GM23338 (cell line): Measurements from ENCODE around the gene PPFIBP1. TPM values are rescaled to one million over a fixed set of nuclear protein-coding genes. Genes with fewer than 3 reads are reported as not detected.

ENCODE experiments used
- ATAC-seq: fragments of 200-7000 bp; cut with Tn5 transposase; 3 replicates; pipeline ENCODE4 v1.9.1; 2020
- DNase-seq: peaks from one replicate; pipeline ENCODE4 v3.0.0-alpha.2; 2015; ENCODE audit warnings: low spot score
- H2AFZ ChIP-seq: fragments of 200-600 bp; sonication (generic); 2 replicates; pipeline ENCODE4 v1.8.0; 2016; ENCODE audit warnings: antibody characterized with exemption, mild to moderate bottlenecking, moderate library complexity
- H3F3A ChIP-seq: fragments of 200-600 bp; sonication (generic); replicated peaks from 2 replicates; pipeline ENCODE4 v1.8.0; 2017; ENCODE audit warnings: antibody characterized with exemption, mixed run types, low read depth
- H3K27ac ChIP-seq: fragments of 200-600 bp; sonication (generic); 2 replicates; pipeline ENCODE4 v1.6.1; 2016; ENCODE audit warnings: low read depth
- H3K27me3 ChIP-seq: fragments of 200-600 bp; sonication (generic); 2 replicates; pipeline ENCODE4 v1.8.0; 2016; ENCODE audit warnings: mild to moderate bottlenecking, mixed run types, moderate library complexity; ENCODE audit not compliant: insufficient read depth
- H3K36me3 ChIP-seq: fragments of 200-600 bp; sonication (generic); 2 replicates; pipeline ENCODE4 v1.8.0; 2016; ENCODE audit warnings: mild to moderate bottlenecking; ENCODE audit not compliant: insufficient read depth
- H3K4me1 ChIP-seq: fragments of 200-600 bp; sonication (generic); 2 replicates; pipeline ENCODE4 v1.8.0; 2016; ENCODE audit warnings: mild to moderate bottlenecking, moderate library complexity; ENCODE audit not compliant: insufficient read depth
- H3K4me2 ChIP-seq: fragments of 200-600 bp; sonication (generic); 2 replicates; pipeline ENCODE4 v1.7.1; 2017; ENCODE audit warnings: mixed run types
- H3K4me3 ChIP-seq: fragments of 200-600 bp; sonication (generic); 2 replicates; pipeline ENCODE4 v1.6.1; 2016; ENCODE audit warnings: mixed run types
- H3K79me2 ChIP-seq: fragments of 200-600 bp; sonication (generic); replicated peaks from 2 replicates; pipeline ENCODE4 v1.8.0; 2017; ENCODE audit warnings: mild to moderate bottlenecking; ENCODE audit not compliant: insufficient read depth
- H3K9me2 ChIP-seq: fragments of 200-600 bp; sonication (generic); 2 replicates; pipeline ENCODE4 v1.8.0; 2017; ENCODE audit not compliant: insufficient read depth
- H4K20me1 ChIP-seq: fragments of 200-600 bp; sonication (generic); replicated peaks from 2 replicates; pipeline ENCODE4 v1.8.0; 2017; ENCODE audit warnings: mild to moderate bottlenecking; ENCODE audit not compliant: insufficient read depth
- H3K27ac Mint-ChIP-seq: 2 replicates; pipeline ENCODE4 v1.8.0; 2020; ENCODE audit warnings: inconsistent platforms, mild to moderate bottlenecking, moderate library complexity, mixed read lengths
- H3K27me3 Mint-ChIP-seq: 3 replicates; pipeline ENCODE4 v1.8.0; 2022; ENCODE audit warnings: low read depth, mild to moderate bottlenecking, moderate library complexity, mixed read lengths, inconsistent platforms; ENCODE audit not compliant: insufficient read depth, poor library complexity
- H3K36me3 Mint-ChIP-seq: 3 replicates; pipeline ENCODE4 v1.8.0; 2021; ENCODE audit warnings: low read depth, mild to moderate bottlenecking, inconsistent platforms, moderate library complexity, mixed read lengths
- H3K4me1 Mint-ChIP-seq: 3 replicates; pipeline ENCODE4 v1.8.0; 2020; ENCODE audit warnings: mild to moderate bottlenecking, inconsistent platforms, mixed read lengths
- H3K4me3 Mint-ChIP-seq: 3 replicates; pipeline ENCODE4 v1.8.0; 2021; ENCODE audit warnings: moderate library complexity, mild to moderate bottlenecking, inconsistent platforms, mixed read lengths
- H3K9me3 Mint-ChIP-seq: 3 replicates; pipeline ENCODE4 v1.8.0; 2020; ENCODE audit warnings: moderate library complexity, mild to moderate bottlenecking, inconsistent platforms, mixed read lengths
- CREB1 ChIP-seq: fragments of 250-450 bp; sonication (Bioruptor Pico); IDR thresholded peaks from 2 replicates; pipeline ENCODE4 v1.5.0; 2020; ENCODE audit warnings: low read depth, mild to moderate bottlenecking, moderate library complexity
- CTCF ChIP-seq, 2 experiments: fragments of 200-600 bp in 1 of 2; sonication (generic) in 1 of 2; conservative IDR thresholded peaks; 2 replicates each; pipeline versions ENCODE4 v1.5.1 to v1.6.1; 2016 to 2017; ENCODE audit warnings: antibody characterized with exemption in 2 of 2, low read depth in 2 of 2, mild to moderate bottlenecking in 2 of 2, moderate library complexity in 1 of 2
- ETS1 ChIP-seq: IDR thresholded peaks from 2 replicates; pipeline ENCODE4 v1.6.1; 2016; ENCODE audit warnings: antibody characterized with exemption
- EZH2 ChIP-seq: fragments of 200-600 bp; sonication (generic); IDR thresholded peaks from one replicate; pipeline ENCODE4 v1.8.0; 2017; ENCODE audit warnings: antibody characterized with exemption, mild to moderate bottlenecking, low read depth; ENCODE audit not compliant: unreplicated experiment
- EZH2phosphoT487 ChIP-seq: fragments of 200-600 bp; sonication (generic); IDR thresholded peaks from one replicate; pipeline ENCODE4 v1.8.1; 2018; ENCODE audit warnings: antibody characterized with exemption; ENCODE audit not compliant: unreplicated experiment
- JUNB ChIP-seq: IDR thresholded peaks from one replicate; pipeline ENCODE4 v1.6.1; 2016; ENCODE audit warnings: antibody characterized with exemption; ENCODE audit not compliant: unreplicated experiment
- NANOG ChIP-seq: IDR thresholded peaks from 2 replicates; pipeline ENCODE4 v1.6.1; 2016; ENCODE audit warnings: antibody characterized with exemption, borderline replicate concordance
- POLR2AphosphoS5 ChIP-seq: IDR thresholded peaks from 2 replicates; pipeline ENCODE4 v1.6.1; 2016; ENCODE audit warnings: antibody characterized with exemption, low read depth
- REST ChIP-seq: IDR thresholded peaks from one replicate; pipeline ENCODE4 v1.6.1; 2018; ENCODE audit warnings: antibody characterized with exemption; ENCODE audit not compliant: unreplicated experiment
- STAT1 ChIP-seq: IDR thresholded peaks from one replicate; pipeline ENCODE4 v1.6.1; 2016; ENCODE audit warnings: antibody characterized with exemption; ENCODE audit not compliant: unreplicated experiment
- ZNF114 ChIP-seq: fragments of 250-450 bp; sonication (Bioruptor Pico); IDR thresholded peaks from 2 replicates; pipeline ENCODE4 v1.5.0; 2020; ENCODE audit warnings: mild to moderate bottlenecking, moderate library complexity
- ZNF331 ChIP-seq: fragments of 250-450 bp; sonication (Bioruptor Pico); IDR thresholded peaks from 2 replicates; pipeline ENCODE4 v1.5.0; 2020; ENCODE audit warnings: low read depth, mild to moderate bottlenecking, moderate library complexity
- polyA plus RNA-seq: library from polyadenylated mRNA; unstranded; fragments of >200 nt; fragmentation: Nextera tagmentation; extraction: Ambion mirVana; gene quantifications from 2 replicates; pipeline ENCODE4 v1.2.1, GENCODE V29; 2016
- total RNA-seq: library from RNA; depleted of rRNA; stranded (reverse); fragments of >200 nt; shearing (Covaris generic); gene quantifications from 2 replicates; pipeline ENCODE4 v1.2.3, GENCODE V29; 2014

Gene PPFIBP1
- total and polyA plus RNA-seq, 2 experiments from 2014 or later, result 33.2 to 41.9 TPM

GRCh38 chr12:27686147-27686546 lies 162.1 kb downstream of the PPFIBP1 start (continued):
- no peak for TF ChIP-seq STAT1
- TF ChIP-seq ZNF114 (CRISPR knock-in tag), result no peak
- no peak for TF ChIP-seq EZH2phosphoT487
- no peak for TF ChIP-seq CTCF (conservative IDR thresholded peaks at IDR 0.05; ENCODE audit: low read depth in 2 of 2)

- Mint-ChIP-seq H3K27ac (no peak overlapping the region), H3K4me1 (no peaks in the 10 kb centered on the region)
- TF ChIP-seq JUNB (no peak), EZH2 (no peak), POLR2AphosphoS5 (no peak), NANOG (no peak), CTCF (conservative IDR thresholded peaks at IDR 0.05; ENCODE audit: low read depth in 2 of 2) (no peak), ZNF331 (CRISPR knock-in tag) (no peak), EZH2phosphoT487 (no peak), ZNF114 (CRISPR knock-in tag) (no peak), REST (no peak), ETS1 (no peak), CREB1 (CRISPR knock-in tag) (no peak), STAT1 (no peak)
These were observed 164.7 kb downstream of the PPFIBP1 start for GRCh38 chr12:27688671-27689070.

More at GRCh38 chr12:27688671-27689070, 164.7 kb downstream of the PPFIBP1 start:
- Histone ChIP-seq H3K4me2 (no peak overlapping the region), H2AFZ (no peak overlapping the region), H4K20me1 (no peaks in the 10 kb centered on the region), H3K79me2 (no peaks in the 10 kb centered on the region), H3K36me3 (peaks cover 25% of the 10 kb centered on the region), H3K9me2 (no peaks in the 10 kb centered on the region), H3K4me1 (no peaks in the 10 kb centered on the region), H3K27me3 (no peaks in the 10 kb centered on the region), H3K4me3 (no peak overlapping the region), H3F3A (no peaks in the 10 kb centered on the region), H3K27ac (no peak overlapping the region)
- Mint-ChIP-seq H3K9me3 (no peaks in the 10 kb centered on the region), H3K27me3 (no peaks in the 10 kb centered on the region), H3K36me3 (peaks cover 20% of the 10 kb centered on the region), H3K4me3 (no peak overlapping the region)
- ATAC-seq (no peak), DNase-seq (no peak)
